Fibroblast of villous mesenchyme (primary cell): ENCODE measurements around the gene LOXL1. TPM values are rescaled to one million over a fixed set of nuclear protein-coding genes. Genes with fewer than 3 reads are reported as not detected.

Experiments used
- DNase-seq: peaks from one replicate; pipeline ENCODE4 v3.0.0-alpha.2; 2010; ENCODE audit warnings: low read depth
- H3K4me3 ChIP-seq: 2 replicates; pipeline ENCODE4 v1.5.1; 2011; ENCODE audit warnings: low read depth, mild to moderate bottlenecking, low read length
- total RNA-seq: library from RNA; depleted of rRNA; stranded (reverse); fragments of >200 nt; gene quantifications from 2 replicates; pipeline ENCODE4 v1.2.3, GENCODE V29; 2012
- TF ChIP-seq, protein P1 (sequence below): IDR thresholded peaks from 2 replicates; pipeline ENCODE4 v1.5.1; 2012; ENCODE audit warnings: low read depth, mild to moderate bottlenecking, low read length; ENCODE audit not compliant: insufficient read depth

LOXL1 gene
- total RNA-seq, 1 donor = 73.8 TPM

DNA sequence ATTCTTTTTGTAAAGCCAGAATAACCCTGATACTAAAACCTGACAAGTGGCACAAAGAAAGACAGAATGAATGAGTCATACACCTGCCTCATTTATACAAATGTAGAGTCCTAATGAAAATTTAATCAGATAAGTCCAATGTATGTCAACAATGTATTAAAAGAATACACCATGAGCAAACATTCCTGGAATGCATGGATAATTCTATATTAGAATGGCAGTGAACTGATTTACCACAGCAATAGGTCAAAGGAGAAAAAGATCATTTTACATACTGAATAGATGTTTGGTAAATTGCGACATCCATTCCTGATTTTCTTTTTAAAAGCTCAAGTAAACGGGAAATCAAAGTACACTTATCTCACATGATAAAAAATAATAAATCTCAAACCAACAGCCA is 11.2 kb upstream of the LOXL1 start:
- DNase-seq = no peak
- TF ChIP-seq, protein P1, sequence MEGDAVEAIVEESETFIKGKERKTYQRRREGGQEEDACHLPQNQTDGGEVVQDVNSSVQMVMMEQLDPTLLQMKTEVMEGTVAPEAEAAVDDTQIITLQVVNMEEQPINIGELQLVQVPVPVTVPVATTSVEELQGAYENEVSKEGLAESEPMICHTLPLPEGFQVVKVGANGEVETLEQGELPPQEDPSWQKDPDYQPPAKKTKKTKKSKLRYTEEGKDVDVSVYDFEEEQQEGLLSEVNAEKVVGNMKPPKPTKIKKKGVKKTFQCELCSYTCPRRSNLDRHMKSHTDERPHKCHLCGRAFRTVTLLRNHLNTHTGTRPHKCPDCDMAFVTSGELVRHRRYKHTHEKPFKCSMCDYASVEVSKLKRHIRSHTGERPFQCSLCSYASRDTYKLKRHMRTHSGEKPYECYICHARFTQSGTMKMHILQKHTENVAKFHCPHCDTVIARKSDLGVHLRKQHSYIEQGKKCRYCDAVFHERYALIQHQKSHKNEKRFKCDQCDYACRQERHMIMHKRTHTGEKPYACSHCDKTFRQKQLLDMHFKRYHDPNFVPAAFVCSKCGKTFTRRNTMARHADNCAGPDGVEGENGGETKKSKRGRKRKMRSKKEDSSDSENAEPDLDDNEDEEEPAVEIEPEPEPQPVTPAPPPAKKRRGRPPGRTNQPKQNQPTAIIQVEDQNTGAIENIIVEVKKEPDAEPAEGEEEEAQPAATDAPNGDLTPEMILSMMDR = no peak
- H3K4me3 ChIP-seq = no peak overlapping the region

- TF ChIP-seq, protein P1 = no peak
- H3K4me3 ChIP-seq = no peak overlapping the region
- no peak for DNase-seq
Measured at GRCh38 chr15:73918784-73919183, 7.5 kb upstream of the LOXL1 start.

- TF ChIP-seq, protein P1 = no peak
Measured at GRCh38 chr15:73919706-73920105, 6.6 kb upstream of the LOXL1 start.

GRCh38 chr15:73921254-73921925 is 4.9 kb upstream of the LOXL1 start:
- TF ChIP-seq, protein P1 = no peak
- DNase-seq = no peak
- H3K4me3 ChIP-seq = no peak overlapping the region

More at GRCh38 chr15:73919706-73920105, 6.6 kb upstream of the LOXL1 start:
- no peak overlapping the region for H3K4me3 ChIP-seq
- no peak for DNase-seq

GRCh38 chr15:73922186-73923151 is 3.8 kb upstream of the LOXL1 start:
- TF ChIP-seq, protein P1 = no peak
- no peak overlapping the region for H3K4me3 ChIP-seq
- DNase-seq = peak; percentile 81

- TF ChIP-seq, protein P1 = no peak
- no peak overlapping the region for H3K4me3 ChIP-seq
- DNase-seq = no peak
Measured at GRCh38 chr15:73923156-73923487, 3.1 kb upstream of the LOXL1 start.
